ENCODE results near the gene LPP. TPM values are rescaled to one million over a fixed set of nuclear protein-coding genes. Genes with fewer than 3 reads are reported as not detected.

LPP gene
- polyA plus RNA-seq, 1 donor (not counting 4 experiments of a cell fraction or from before 2014, with no cell fraction given) = 16.0 TPM

DNA sequence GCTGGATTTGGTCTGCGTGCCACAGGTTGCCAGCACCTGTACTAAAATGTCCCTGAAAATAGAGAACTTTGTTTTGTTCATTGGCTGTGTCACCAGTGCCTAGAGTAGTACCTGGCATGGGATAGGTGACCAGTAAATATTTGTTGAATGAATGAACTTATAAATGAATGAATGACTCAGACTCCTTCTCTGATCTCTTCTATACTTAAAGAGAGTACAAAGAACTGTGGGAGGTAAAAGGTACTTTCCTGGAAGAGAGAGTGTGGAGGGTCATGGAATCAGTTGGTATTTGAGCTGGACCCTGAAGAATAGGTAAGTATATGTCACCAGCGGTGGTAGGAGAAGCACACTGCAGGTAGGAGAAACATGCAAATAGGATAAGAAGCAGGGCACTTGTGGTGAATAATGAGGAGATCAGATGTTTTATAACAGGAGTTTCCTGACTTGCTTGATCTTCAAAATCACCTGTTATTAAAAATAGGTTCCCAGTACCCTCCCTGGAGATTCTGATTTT is 149.4 kb downstream of the LPP start:
- Histone ChIP-seq H3K27ac (ENCODE audit: control insufficient read depth, insufficient read depth, low read length) (no peak overlapping the region), H3K4me1 (ENCODE audit: control insufficient read depth, extremely low read depth, insufficient read depth, low read length) (peaks cover 14% of the 10 kb centered on the region), H3K79me2 (ENCODE audit: control insufficient read depth, insufficient read depth, low read length) (no peaks in the 10 kb centered on the region), H3K27me3 (ENCODE audit: control insufficient read depth, extremely low read depth, insufficient read depth, low read length) (no peaks in the 10 kb centered on the region), H2AFZ (ENCODE audit: control insufficient read depth, low read length) (no peak overlapping the region), H3K9me1 (ENCODE audit: control insufficient read depth, extremely low read depth, insufficient read depth, low read length) (no peaks in the 10 kb centered on the region), H3K4me3 (ENCODE audit: control insufficient read depth in 2 of 3, extremely low read depth in 1 of 3, insufficient read depth in 2 of 3, low read depth in 1 of 3, low read length in 3 of 3) (no peak overlapping the region), H3K9ac (ENCODE audit: control insufficient read depth, extremely low read depth, insufficient read depth, low read length) (no peak overlapping the region), H3K36me3 (ENCODE audit: control insufficient read depth in 2 of 2, extremely low read depth in 1 of 2, insufficient read depth in 2 of 2, low read length in 2 of 2) (peaks cover 0 to 2% of the 10 kb centered on the region in 2 experiments), H3K4me2 (ENCODE audit: control insufficient read depth, extremely low read depth, insufficient read depth, low read depth, low read length) (no peak overlapping the region), H3K9me3 (ENCODE audit: control insufficient read depth, low read depth, low read length) (no peaks in the 10 kb centered on the region), H4K20me1 (ENCODE audit: control insufficient read depth, extremely low read depth, insufficient read depth, low read length) (no peaks in the 10 kb centered on the region)
- DNase-seq (ENCODE audit: low read depth, low spot score) (no peak), FAIRE-seq (no peak)
- TF ChIP-seq, protein P1, sequence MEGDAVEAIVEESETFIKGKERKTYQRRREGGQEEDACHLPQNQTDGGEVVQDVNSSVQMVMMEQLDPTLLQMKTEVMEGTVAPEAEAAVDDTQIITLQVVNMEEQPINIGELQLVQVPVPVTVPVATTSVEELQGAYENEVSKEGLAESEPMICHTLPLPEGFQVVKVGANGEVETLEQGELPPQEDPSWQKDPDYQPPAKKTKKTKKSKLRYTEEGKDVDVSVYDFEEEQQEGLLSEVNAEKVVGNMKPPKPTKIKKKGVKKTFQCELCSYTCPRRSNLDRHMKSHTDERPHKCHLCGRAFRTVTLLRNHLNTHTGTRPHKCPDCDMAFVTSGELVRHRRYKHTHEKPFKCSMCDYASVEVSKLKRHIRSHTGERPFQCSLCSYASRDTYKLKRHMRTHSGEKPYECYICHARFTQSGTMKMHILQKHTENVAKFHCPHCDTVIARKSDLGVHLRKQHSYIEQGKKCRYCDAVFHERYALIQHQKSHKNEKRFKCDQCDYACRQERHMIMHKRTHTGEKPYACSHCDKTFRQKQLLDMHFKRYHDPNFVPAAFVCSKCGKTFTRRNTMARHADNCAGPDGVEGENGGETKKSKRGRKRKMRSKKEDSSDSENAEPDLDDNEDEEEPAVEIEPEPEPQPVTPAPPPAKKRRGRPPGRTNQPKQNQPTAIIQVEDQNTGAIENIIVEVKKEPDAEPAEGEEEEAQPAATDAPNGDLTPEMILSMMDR (optimal IDR thresholded peaks at IDR 0.05 in 1 of 3, IDR thresholded peaks at IDR 0.05 in 1 of 3, conservative IDR thresholded peaks at IDR 0.05 in 1 of 3; ENCODE audit: extremely low read depth in 1 of 3, insufficient read depth in 2 of 3, low read length in 3 of 3) = no peak
- TF ChIP-seq EZH2 (IDR thresholded peaks at IDR 0.05; ENCODE audit: low read length) = no peak
- dilution Hi-C loops (cut with MboI; ENCODE audit: extremely low pct_ligation_motif_present, low sequenced_read_pairs) = no loop called here

DNA sequence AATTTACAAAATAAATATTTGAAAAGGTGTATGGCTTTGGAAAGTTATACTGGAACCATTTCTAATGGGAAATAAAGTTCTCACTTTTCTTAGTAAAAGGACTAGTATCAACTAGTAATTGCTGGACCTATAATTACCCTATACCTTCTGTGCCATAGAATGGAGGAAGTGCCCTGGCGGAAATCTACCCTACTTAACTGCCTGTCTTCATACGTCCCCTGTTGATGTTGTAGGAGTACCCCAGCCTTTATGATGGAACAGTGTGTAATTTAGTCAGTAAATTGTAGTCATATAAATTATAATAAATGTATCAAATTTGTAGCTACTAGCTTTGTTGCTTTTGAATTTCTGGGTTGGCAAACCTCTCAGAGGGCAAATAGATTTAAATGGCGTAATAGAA is 149.9 kb downstream of the LPP start:
- Histone ChIP-seq H3K4me2 (ENCODE audit: control insufficient read depth, extremely low read depth, insufficient read depth, low read depth, low read length) (no peak overlapping the region), H2AFZ (ENCODE audit: control insufficient read depth, low read length) (no peak overlapping the region), H3K9ac (ENCODE audit: control insufficient read depth, extremely low read depth, insufficient read depth, low read length) (no peak overlapping the region), H3K36me3 (ENCODE audit: control insufficient read depth in 2 of 2, extremely low read depth in 1 of 2, insufficient read depth in 2 of 2, low read length in 2 of 2) (peaks cover 0 to 2% of the 10 kb centered on the region in 2 experiments), H4K20me1 (ENCODE audit: control insufficient read depth, extremely low read depth, insufficient read depth, low read length) (no peaks in the 10 kb centered on the region), H3K9me3 (ENCODE audit: control insufficient read depth, low read depth, low read length) (no peaks in the 10 kb centered on the region), H3K4me1 (ENCODE audit: control insufficient read depth, extremely low read depth, insufficient read depth, low read length) (peaks cover 9% of the 10 kb centered on the region), H3K9me1 (ENCODE audit: control insufficient read depth, extremely low read depth, insufficient read depth, low read length) (no peaks in the 10 kb centered on the region), H3K4me3 (ENCODE audit: control insufficient read depth in 2 of 3, extremely low read depth in 1 of 3, insufficient read depth in 2 of 3, low read depth in 1 of 3, low read length in 3 of 3) (no peak overlapping the region), H3K27me3 (ENCODE audit: control insufficient read depth, extremely low read depth, insufficient read depth, low read length) (no peaks in the 10 kb centered on the region), H3K79me2 (ENCODE audit: control insufficient read depth, insufficient read depth, low read length) (no peaks in the 10 kb centered on the region), H3K27ac (ENCODE audit: control insufficient read depth, insufficient read depth, low read length) (no peak overlapping the region)
- dilution Hi-C loops (cut with MboI; ENCODE audit: extremely low pct_ligation_motif_present, low sequenced_read_pairs) = no loop called here
- no peak for FAIRE-seq
- DNase-seq (ENCODE audit: low read depth, low spot score) = no peak
- TF ChIP-seq, protein P1 (optimal IDR thresholded peaks at IDR 0.05 in 1 of 3, IDR thresholded peaks at IDR 0.05 in 1 of 3, conservative IDR thresholded peaks at IDR 0.05 in 1 of 3; ENCODE audit: extremely low read depth in 1 of 3, insufficient read depth in 2 of 3, low read length in 3 of 3) = no peak
- TF ChIP-seq EZH2 (IDR thresholded peaks at IDR 0.05; ENCODE audit: low read length) = no peak

Measured in keratinocyte (primary cell).